K562 (cell line): ENCODE measurements around the gene PPP1R13L. TPM values are rescaled to one million over a fixed set of nuclear protein-coding genes. Genes with fewer than 3 reads are reported as not detected.

Experiments used
- MIER1 ChIP-seq: fragments of 450-650 bp; IDR thresholded peaks from 2 replicates; pipeline ENCODE4 v1.6.1; 2016; ENCODE audit warnings: antibody characterized with exemption, mild to moderate bottlenecking, low read depth
- TAF15 ChIP-seq: fragments of 200-400 bp; formaldehyde crosslinking; IDR thresholded peaks from 2 replicates; pipeline ENCODE4 v1.6.1; 2017; ENCODE audit warnings: mild to moderate bottlenecking, low read depth, low read length, moderate library complexity
- ZZZ3 ChIP-seq: fragments of 450-650 bp; IDR thresholded peaks from 2 replicates; pipeline ENCODE4 v1.6.1; 2016; ENCODE audit warnings: antibody characterized with exemption, mild to moderate bottlenecking, moderate library complexity
- polyA plus RNA-seq, 8 experiments: library from polyadenylated mRNA; depleted of rRNA in 4 of 8; stranded (reverse) in 5 of 8; unstranded in 3 of 8; fragments of >200 nt; fragmentation: Nextera tagmentation in 2 of 8; fragmentation: Illumina TruSeq in 1 of 8; extraction: Ambion mirVana in 2 of 8; extraction: Trizol in 1 of 8; gene quantifications; 2 replicates each; pipeline versions ENCODE4 v1.2.1 to v1.2.3, GENCODE V29; 2011 to 2014; ENCODE audit warnings: inconsistent platforms in 1 of 8, missing spikeins in 1 of 8
- total RNA-seq, 7 experiments: library from RNA; depleted of rRNA in 6 of 7; stranded (reverse); fragments of >200 nt in 6 of 7; fragmentation: Illumina TruSeq in 2 of 7; extraction: Trizol in 2 of 7; gene quantifications; 2 replicates each; pipeline versions ENCODE4 v1.2.1 to v1.2.3, GENCODE V29; 2011 to 2021; ENCODE audit warnings: low replicate concordance in 1 of 7
- TF ChIP-seq, protein P1 (sequence below): sonication (generic); formaldehyde crosslinking; IDR thresholded peaks from 2 replicates; pipeline ENCODE4 v1.8.0; 2023; ENCODE audit warnings: mild to moderate bottlenecking, missing genetic modification reagents
- TF ChIP-seq, protein P2 (sequence below): fragments of 200-600 bp; sonication (generic); IDR thresholded peaks from one replicate; pipeline ENCODE4 v1.6.1; 2012; ENCODE audit warnings: mild to moderate bottlenecking, low read depth, low read length, inconsistent platforms
- TF ChIP-seq, protein P3 (sequence below): fragments of 200-800 bp; sonication (Bioruptor generic); IDR thresholded peaks from 2 replicates; pipeline ENCODE4 v1.6.1; 2016; ENCODE audit warnings: missing genetic modification characterization, missing compliant biosample characterization

PPP1R13L gene
- total and polyA plus RNA-seq, 9 of the 15 experiments (the other 6 are each of a cell fraction or from before 2014, with no cell fraction given) = 0.32 to 6.7 (median 2.0) TPM

DNA sequence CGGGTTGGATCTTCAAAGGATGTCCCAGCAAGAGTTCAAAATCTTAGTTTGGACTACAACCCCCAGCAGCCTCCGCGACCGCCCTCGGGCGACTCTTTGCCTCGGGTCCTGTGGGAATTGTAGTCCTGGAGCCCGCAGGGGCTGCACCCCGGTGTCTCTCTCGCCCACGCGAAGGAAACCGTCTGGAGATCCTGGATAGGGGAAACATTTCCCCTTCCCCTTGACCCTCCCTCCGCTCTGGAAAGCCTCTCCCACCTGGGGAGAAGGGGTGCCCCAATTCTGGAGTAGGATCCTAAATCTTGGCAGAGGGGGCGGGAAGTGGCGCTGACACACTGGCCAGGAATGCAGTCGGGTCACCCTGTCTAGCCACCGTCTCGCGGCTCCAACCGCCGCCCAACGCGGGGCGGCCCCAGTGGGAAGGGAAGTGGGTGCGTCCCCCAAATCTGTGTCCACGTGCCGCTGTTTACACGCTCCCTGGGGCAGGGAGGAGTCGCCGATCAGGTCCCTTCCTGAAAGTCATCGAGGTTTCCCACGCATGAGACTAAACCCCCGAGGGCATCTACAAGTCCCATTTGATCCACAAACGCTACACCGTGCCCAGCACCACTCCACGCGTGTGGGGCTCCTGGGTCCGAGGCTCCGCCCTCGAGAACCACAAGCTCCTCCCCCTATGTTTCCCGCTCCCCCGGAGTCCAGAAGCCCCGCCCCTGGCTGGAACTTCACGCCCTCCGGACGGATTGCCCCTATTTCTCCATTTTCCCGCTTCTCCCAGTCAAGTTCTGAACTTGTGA is 761 bp upstream of the PPP1R13L start (continued):
- TF ChIP-seq, protein P1, sequence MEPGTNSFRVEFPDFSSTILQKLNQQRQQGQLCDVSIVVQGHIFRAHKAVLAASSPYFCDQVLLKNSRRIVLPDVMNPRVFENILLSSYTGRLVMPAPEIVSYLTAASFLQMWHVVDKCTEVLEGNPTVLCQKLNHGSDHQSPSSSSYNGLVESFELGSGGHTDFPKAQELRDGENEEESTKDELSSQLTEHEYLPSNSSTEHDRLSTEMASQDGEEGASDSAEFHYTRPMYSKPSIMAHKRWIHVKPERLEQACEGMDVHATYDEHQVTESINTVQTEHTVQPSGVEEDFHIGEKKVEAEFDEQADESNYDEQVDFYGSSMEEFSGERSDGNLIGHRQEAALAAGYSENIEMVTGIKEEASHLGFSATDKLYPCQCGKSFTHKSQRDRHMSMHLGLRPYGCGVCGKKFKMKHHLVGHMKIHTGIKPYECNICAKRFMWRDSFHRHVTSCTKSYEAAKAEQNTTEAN (CRISPR knock-in tag) = no peak
- no peak for TF ChIP-seq ZZZ3
- TF ChIP-seq TAF15 = no peak
- no peak for TF ChIP-seq MIER1
- TF ChIP-seq, protein P2, sequence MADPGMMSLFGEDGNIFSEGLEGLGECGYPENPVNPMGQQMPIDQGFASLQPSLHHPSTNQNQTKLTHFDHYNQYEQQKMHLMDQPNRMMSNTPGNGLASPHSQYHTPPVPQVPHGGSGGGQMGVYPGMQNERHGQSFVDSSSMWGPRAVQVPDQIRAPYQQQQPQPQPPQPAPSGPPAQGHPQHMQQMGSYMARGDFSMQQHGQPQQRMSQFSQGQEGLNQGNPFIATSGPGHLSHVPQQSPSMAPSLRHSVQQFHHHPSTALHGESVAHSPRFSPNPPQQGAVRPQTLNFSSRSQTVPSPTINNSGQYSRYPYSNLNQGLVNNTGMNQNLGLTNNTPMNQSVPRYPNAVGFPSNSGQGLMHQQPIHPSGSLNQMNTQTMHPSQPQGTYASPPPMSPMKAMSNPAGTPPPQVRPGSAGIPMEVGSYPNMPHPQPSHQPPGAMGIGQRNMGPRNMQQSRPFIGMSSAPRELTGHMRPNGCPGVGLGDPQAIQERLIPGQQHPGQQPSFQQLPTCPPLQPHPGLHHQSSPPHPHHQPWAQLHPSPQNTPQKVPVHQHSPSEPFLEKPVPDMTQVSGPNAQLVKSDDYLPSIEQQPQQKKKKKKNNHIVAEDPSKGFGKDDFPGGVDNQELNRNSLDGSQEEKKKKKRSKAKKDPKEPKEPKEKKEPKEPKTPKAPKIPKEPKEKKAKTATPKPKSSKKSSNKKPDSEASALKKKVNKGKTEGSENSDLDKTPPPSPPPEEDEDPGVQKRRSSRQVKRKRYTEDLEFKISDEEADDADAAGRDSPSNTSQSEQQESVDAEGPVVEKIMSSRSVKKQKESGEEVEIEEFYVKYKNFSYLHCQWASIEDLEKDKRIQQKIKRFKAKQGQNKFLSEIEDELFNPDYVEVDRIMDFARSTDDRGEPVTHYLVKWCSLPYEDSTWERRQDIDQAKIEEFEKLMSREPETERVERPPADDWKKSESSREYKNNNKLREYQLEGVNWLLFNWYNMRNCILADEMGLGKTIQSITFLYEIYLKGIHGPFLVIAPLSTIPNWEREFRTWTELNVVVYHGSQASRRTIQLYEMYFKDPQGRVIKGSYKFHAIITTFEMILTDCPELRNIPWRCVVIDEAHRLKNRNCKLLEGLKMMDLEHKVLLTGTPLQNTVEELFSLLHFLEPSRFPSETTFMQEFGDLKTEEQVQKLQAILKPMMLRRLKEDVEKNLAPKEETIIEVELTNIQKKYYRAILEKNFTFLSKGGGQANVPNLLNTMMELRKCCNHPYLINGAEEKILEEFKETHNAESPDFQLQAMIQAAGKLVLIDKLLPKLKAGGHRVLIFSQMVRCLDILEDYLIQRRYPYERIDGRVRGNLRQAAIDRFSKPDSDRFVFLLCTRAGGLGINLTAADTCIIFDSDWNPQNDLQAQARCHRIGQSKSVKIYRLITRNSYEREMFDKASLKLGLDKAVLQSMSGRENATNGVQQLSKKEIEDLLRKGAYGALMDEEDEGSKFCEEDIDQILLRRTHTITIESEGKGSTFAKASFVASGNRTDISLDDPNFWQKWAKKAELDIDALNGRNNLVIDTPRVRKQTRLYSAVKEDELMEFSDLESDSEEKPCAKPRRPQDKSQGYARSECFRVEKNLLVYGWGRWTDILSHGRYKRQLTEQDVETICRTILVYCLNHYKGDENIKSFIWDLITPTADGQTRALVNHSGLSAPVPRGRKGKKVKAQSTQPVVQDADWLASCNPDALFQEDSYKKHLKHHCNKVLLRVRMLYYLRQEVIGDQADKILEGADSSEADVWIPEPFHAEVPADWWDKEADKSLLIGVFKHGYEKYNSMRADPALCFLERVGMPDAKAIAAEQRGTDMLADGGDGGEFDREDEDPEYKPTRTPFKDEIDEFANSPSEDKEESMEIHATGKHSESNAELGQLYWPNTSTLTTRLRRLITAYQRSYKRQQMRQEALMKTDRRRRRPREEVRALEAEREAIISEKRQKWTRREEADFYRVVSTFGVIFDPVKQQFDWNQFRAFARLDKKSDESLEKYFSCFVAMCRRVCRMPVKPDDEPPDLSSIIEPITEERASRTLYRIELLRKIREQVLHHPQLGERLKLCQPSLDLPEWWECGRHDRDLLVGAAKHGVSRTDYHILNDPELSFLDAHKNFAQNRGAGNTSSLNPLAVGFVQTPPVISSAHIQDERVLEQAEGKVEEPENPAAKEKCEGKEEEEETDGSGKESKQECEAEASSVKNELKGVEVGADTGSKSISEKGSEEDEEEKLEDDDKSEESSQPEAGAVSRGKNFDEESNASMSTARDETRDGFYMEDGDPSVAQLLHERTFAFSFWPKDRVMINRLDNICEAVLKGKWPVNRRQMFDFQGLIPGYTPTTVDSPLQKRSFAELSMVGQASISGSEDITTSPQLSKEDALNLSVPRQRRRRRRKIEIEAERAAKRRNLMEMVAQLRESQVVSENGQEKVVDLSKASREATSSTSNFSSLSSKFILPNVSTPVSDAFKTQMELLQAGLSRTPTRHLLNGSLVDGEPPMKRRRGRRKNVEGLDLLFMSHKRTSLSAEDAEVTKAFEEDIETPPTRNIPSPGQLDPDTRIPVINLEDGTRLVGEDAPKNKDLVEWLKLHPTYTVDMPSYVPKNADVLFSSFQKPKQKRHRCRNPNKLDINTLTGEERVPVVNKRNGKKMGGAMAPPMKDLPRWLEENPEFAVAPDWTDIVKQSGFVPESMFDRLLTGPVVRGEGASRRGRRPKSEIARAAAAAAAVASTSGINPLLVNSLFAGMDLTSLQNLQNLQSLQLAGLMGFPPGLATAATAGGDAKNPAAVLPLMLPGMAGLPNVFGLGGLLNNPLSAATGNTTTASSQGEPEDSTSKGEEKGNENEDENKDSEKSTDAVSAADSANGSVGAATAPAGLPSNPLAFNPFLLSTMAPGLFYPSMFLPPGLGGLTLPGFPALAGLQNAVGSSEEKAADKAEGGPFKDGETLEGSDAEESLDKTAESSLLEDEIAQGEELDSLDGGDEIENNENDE = no peak
- TF ChIP-seq, protein P3, sequence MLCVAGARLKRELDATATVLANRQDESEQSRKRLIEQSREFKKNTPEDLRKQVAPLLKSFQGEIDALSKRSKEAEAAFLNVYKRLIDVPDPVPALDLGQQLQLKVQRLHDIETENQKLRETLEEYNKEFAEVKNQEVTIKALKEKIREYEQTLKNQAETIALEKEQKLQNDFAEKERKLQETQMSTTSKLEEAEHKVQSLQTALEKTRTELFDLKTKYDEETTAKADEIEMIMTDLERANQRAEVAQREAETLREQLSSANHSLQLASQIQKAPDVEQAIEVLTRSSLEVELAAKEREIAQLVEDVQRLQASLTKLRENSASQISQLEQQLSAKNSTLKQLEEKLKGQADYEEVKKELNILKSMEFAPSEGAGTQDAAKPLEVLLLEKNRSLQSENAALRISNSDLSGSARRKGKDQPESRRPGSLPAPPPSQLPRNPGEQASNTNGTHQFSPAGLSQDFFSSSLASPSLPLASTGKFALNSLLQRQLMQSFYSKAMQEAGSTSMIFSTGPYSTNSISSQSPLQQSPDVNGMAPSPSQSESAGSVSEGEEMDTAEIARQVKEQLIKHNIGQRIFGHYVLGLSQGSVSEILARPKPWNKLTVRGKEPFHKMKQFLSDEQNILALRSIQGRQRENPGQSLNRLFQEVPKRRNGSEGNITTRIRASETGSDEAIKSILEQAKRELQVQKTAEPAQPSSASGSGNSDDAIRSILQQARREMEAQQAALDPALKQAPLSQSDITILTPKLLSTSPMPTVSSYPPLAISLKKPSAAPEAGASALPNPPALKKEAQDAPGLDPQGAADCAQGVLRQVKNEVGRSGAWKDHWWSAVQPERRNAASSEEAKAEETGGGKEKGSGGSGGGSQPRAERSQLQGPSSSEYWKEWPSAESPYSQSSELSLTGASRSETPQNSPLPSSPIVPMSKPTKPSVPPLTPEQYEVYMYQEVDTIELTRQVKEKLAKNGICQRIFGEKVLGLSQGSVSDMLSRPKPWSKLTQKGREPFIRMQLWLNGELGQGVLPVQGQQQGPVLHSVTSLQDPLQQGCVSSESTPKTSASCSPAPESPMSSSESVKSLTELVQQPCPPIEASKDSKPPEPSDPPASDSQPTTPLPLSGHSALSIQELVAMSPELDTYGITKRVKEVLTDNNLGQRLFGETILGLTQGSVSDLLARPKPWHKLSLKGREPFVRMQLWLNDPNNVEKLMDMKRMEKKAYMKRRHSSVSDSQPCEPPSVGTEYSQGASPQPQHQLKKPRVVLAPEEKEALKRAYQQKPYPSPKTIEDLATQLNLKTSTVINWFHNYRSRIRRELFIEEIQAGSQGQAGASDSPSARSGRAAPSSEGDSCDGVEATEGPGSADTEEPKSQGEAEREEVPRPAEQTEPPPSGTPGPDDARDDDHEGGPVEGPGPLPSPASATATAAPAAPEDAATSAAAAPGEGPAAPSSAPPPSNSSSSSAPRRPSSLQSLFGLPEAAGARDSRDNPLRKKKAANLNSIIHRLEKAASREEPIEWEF = no peak
